Measurements from ENCODE around the gene MIF.
"Not testable (repeated sequence)": the region's sequence is repeated elsewhere in the genome, so short reads cannot be mapped to it uniquely, and the experiment has no call there.

Gene MIF

GRCh38 chr22:23893945-23894709 is at the start of gene MIF:
TSS of gene MIF (plus strand) at chr22:23894383. CDS start at chr22:23894475, 92 bp downstream.
- in situ Hi-C loops (cut with MboI; ENCODE audit: low sequenced_read_pairs): no loop called here

DNA sequence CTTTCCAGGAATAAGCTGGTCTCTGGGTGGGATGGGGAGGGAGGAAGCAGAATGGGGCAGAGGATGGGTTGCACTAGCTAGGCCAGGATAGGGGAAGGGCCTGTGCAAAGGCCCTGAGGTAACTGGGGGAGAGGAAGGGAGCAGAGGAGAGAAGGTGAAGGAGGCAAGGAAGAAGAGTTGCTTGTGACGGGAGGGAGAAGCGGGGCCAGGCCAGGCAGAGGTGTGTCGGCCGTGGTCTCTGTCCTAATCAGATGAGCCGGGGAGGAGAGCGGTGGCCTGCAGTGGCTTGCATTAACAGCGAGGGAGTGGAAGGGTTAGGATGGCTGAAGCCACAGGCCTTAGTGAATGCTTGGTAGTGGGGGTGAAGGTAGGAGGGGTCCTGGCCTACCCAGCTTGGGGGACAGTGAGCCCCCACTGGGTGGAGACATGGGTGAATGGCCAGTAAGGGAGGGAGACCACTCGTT is 49.4 kb upstream of the MIF start:
- in situ Hi-C loops (cut with MboI; ENCODE audit: low sequenced_read_pairs): loop anchor here (10.0 kb wide), 1 partner anchor 300 kb away; no protein-coding TSS in a partner anchor

DNA sequence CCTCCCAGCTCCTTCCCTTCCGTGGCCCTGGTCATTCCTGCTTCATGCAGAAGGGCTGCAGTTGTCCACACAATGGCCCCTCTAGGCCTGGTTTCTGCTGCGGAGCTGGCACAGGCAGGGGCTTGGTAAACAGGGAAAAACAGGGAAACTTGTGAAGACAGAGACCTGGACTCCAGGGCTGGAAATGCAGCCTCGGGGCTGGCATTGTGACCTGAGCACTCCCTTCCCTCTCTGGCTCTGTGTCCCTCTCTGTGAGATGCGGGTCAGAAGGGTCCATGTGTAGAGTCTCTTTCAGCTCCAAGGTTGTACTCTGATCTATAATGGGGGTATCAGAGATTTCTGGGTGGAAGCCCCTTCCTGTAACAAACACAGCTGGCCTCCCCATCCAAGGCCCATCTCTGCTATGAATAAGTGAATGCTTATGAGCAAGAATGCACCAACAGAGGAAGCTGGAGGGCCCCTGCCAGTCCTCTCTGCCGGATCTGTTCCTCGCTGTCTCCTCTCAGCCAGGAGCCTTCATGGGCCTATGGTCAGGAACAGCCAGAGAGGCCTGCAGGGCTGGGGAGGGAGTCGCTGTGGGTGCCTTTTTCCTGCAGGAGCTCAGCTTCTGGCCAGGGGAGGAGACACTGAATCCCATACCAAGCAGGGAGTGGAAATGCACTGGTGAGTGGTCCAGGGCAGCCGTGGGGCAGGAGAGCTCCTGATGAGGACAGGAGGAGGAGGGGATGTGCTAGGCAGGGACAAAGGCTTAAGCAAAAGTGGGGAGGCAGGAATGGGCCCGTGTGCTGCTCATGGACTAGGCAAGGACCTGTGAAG is 48.7 kb upstream of the MIF start:
- in situ Hi-C loops (cut with MboI; ENCODE audit: low sequenced_read_pairs): loop anchor here (10.0 kb wide), 1 partner anchor 301 kb away; no protein-coding TSS in a partner anchor

DNA sequence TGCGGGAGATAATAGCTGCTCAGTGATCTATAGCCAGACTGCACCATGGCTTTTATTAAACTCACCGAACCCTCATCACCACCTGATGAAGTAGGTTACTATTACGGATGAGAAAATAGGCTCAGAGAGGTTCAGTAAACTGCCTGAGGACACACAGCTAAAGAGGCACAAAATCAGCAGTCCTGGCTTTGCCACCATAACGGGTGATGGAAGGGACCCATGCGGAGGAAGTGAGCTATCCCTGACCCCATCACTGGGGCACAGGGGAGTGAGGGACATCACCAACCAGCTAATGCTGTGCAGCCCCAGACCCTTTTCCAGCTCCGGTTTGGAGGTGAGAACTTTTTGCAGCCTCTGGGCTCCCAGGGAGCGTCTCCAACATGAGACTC is 48.1 kb upstream of the MIF start:
- in situ Hi-C loops (cut with MboI; ENCODE audit: low sequenced_read_pairs): loop anchor here (10.0 kb wide), 1 partner anchor 301 kb away; no protein-coding TSS in a partner anchor

DNA sequence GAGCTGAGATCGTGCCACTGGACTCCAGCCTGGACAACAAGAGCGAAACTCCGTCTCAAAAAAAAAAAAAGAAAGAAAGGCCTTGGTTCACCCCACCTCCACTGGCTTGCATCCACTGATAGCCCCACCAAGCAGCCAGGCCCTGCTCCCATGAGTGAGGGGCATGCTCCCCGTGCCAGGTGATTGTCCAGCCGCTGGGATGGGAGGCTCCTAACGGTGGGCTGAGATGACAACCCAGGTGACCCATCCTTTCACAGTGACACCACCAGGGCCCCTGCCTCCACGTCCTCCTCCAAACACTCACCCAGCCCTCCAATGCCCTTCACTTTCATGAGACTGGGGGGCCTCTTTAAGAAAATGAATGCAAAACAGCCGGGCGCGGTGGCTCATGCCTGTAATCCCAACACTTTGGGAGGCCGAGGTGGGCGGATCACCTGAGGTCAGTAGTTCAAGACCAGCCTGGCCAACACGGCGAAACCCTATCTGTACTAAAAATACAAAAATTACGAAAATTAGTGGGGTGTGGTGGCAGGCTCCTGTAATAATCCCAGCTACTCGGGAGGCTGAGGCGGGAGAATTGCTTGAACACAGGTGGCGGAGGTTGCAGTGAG is 46.8 kb upstream of the MIF start:
- in situ Hi-C loops (cut with MboI; ENCODE audit: low sequenced_read_pairs): loop anchor here (10.0 kb wide), 1 partner anchor 303 kb away; no protein-coding TSS in a partner anchor

- in situ Hi-C loops (cut with MboI; ENCODE audit: low sequenced_read_pairs): loop anchor here (10.0 kb wide), 1 partner anchor 303 kb away; no protein-coding TSS in a partner anchor
Measured at GRCh38 chr22:23847991-23848864, 46.0 kb upstream of the MIF start.

DNA sequence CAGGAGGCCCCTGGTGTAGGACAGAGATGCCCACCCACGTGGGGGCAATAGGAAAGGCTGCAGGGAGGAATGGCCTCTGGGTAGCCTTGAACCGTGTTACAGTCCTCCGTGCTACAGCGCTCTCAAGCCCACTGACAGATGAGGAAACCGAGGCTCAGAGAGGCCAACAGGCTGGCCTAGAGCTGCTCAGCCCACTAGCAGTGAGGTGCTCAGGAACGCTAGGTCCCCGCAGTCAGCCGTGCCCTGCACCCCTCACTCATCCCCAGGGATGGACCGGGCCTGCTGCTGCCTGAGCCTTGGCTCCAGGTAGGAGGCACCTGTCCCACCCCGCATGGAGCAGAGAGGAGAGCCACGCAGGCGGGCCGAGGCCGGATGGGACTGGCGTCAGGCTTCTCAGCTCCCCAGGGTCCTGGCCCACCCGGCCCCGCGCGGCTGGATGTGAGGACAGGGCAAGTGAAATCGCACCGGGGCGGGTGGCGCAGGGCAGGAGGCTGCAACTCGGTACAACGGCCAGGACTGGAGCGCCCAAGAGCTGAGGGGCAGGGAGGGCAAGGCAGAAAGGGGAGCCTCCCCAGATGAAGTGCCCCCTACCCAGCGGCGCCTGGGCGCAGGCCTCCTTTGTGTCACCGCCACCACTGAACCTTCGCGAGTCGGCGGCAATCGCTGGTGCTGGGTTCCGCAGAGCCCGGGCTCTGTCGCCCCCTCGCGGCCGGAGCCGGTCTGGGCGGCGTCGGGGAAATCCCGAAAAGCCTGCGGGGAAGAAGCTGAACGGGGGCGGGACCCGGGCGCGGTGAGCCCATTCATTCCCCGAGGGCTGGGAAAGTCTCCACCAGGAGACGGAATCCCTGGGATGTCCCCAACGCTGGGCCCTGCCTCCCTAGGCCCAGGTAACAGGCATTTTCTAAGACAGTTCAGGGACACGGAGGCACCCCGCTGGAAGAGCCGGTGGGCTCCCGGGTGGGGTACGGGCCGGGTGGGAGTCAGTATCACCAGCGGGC is 44.9 kb upstream of the MIF start:
- in situ Hi-C loops (cut with MboI; ENCODE audit: low sequenced_read_pairs): loop anchor here (10.0 kb wide), 1 partner anchor 305 kb away; no protein-coding TSS in a partner anchor

DNA sequence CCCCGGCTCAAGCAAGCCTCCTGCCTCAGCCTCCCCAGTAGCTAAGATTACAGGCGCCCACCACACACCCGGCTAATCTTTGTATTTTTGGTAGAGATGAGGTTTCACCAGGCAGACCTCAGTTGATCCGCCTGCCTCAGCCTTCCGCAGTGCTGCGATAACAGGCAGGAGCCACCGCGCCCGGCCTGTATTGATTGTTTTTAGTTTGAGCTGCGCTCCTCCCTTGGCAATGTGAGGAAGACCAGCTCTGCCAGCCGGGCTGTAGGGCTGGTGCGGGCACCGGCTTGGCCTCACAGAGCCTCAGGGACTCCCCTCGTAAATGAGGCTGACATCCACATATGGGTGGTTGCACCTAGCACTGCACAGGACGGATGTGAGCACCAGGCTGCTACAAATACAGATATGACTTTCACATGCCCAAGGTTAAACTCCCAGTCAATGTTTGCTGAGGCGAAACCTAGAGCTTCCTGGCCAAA is 44.0 kb upstream of the MIF start:
- in situ Hi-C loops (cut with MboI; ENCODE audit: low sequenced_read_pairs): no loop called here

- in situ Hi-C loops (cut with MboI; ENCODE audit: low sequenced_read_pairs): no loop called here
Measured at GRCh38 chr22:23856721-23857605, 37.2 kb upstream of the MIF start.

GRCh38 chr22:23857606-23858483 is 36.3 kb upstream of the MIF start, which contains the start of gene SLC2A11:
TSS of gene SLC2A11 (plus strand) at chr22:23857875. CDS start at chr22:23858000, 125 bp downstream.
- in situ Hi-C loops (cut with MboI; ENCODE audit: low sequenced_read_pairs): no loop called here

DNA sequence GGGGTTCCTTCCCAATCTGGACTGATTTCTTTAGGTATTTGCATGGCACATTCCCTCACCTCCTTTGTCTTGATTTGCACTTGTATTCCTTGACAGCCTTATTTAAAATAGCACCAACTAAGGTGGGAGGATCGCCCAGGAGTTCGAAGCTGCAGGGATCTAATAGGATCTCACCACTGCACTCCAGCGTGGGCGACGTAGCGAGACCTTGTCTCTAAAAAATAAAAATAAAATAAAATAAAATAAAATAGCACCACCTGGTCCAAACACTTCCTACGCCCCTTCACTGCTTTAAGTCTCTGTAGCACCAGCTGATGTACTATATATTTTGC is 35.7 kb upstream of the MIF start:
- in situ Hi-C loops (cut with MboI; ENCODE audit: low sequenced_read_pairs): no loop called here

DNA sequence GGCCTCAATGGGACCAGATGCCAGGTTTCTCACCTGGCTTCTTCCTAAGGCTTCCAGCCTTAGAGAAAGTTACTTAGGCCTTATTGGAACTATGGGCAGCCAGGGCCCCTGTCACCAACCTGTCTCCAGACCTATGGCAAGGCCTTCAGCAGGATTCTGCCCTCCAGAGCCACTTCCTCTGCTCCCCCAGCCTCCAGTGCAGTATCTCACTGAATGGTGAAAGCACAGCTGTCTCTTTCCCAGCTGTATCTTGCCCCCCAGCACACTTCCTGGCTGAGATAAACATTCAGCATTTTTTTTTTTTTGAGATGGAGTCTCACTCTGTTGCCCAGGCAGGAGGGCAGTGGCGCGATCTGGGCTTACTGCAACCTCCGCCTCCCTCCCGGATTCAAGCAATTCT is 35.0 kb upstream of the MIF start:
- in situ Hi-C loops (cut with MboI; ENCODE audit: low sequenced_read_pairs): no loop called here

DNA sequence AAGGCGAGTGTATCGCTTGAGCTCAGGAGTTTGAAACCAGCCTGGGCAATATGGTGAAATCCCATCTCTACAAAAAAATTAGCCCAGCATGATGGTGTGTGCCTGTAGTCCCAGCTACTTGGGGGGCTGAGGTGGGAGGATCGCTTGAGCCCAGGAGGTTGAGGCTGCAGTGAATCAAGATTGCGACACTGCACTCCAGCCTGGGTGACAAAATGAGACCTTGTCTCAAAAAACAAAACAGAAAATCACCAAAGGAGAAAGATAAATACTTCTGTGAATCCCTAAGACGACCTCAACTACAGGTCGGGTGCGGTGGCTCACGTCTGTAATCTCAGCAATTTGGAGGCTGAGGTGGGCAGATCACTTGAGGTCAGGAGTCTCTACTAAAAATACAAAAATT is 34.0 kb upstream of the MIF start:
- in situ Hi-C loops (cut with MboI; ENCODE audit: low sequenced_read_pairs): not testable (repeated sequence)

- in situ Hi-C loops (cut with MboI; ENCODE audit: low sequenced_read_pairs): no loop called here
Measured at GRCh38 chr22:23862103-23862502, 32.1 kb upstream of the MIF start.

- in situ Hi-C loops (cut with MboI; ENCODE audit: low sequenced_read_pairs): not testable (repeated sequence)
Measured at GRCh38 chr22:23864499-23865154, 29.6 kb upstream of the MIF start.

DNA sequence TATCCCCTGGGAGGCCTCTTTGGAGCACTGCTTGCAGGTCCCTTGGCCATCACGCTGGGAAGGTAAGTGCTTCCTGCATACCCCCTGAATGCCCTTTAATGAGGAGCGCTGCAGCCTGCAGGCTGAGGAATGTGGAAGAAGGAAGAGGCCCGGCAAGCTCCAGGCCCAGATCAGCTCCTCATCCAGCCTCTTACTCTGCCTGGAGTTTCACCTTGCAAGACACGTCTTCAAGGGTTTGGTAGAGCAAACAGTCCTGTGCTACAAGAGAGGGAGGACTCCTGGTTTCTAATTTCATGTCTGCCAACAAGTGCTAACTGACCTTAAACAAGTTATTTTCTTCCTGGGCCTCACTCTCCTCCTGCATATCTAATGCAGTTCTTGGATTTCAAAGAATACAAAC is 25.6 kb upstream of the MIF start:
- in situ Hi-C loops (cut with MboI; ENCODE audit: low sequenced_read_pairs): no loop called here
